ENCODE data around the gene NPLOC4. TPM values are rescaled to one million over a fixed set of nuclear protein-coding genes. Genes with fewer than 3 reads are reported as not detected.

Gene NPLOC4
- total and polyA plus RNA-seq, 9 of the 15 experiments (the other 6 are each of a cell fraction or from before 2014, with no cell fraction given): 1.5 to 116 (median 64.5) TPM

DNA sequence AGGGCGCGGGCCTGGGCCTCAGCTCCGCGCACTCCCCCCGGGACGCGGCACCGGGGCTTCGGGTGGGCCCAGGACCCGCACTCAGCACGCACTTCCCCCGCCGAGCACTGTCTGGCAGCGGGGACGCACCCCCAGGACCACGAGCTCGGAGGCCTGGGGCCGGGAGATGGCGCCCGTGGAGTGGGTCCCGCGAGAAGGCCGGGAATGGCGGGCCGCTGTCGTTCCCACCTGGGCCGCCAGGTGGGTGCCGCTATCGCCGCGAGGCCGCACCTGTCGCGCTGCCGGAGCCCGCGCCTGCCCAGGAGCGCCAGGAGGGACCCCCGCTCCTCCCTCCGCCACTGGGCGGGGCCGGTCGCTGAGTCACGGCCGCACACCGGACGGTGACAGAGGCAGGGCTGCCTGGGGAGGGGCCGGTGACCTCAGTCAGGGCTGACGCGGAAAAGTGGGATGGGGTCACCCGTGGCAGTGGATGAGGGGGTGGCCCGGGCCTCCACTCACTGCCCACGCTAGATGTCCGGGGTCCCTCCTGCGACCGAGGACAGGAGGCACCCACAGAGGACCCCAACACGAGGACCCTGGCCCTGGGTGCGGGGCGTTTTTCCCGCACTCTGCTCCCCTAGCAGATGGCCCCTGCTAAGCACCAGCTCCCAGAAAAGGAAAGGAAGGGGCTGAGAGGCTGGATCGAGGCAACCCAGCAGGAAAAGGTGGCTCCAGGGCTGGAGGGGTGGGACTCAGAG, 117.5 kb downstream of the NPLOC4 start (continued):
- TF ChIP-seq, protein P1, sequence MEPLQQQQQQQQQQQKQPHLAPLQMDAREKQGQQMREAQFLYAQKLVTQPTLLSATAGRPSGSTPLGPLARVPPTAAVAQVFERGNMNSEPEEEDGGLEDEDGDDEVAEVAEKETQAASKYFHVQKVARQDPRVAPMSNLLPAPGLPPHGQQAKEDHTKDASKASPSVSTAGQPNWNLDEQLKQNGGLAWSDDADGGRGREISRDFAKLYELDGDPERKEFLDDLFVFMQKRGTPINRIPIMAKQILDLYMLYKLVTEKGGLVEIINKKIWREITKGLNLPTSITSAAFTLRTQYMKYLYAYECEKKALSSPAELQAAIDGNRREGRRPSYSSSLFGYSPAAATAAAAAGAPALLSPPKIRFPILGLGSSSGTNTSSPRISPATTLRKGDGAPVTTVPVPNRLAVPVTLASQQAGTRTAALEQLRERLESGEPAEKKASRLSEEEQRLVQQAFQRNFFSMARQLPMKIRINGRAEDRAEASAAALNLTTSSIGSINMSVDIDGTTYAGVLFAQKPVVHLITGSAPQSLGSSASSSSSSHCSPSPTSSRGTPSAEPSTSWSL (CRISPR knock-in tag; IDR thresholded peaks at IDR 0.05; ENCODE audit: borderline replicate concordance): no peak
- TF ChIP-seq CXXC5 (CRISPR knock-in tag; IDR thresholded peaks at IDR 0.05): peak; percentile 70
- no peak for TF ChIP-seq RBM15 (IDR thresholded peaks at IDR 0.05; ENCODE audit: insufficient read depth, low read length)
- TF ChIP-seq CHD4 (IDR thresholded peaks at IDR 0.05; ENCODE audit: insufficient read depth, insufficient replicate concordance, low read depth, low read length, poor library complexity, severe bottlenecking): no peak
- TF ChIP-seq ATF6 (CRISPR knock-in tag; IDR thresholded peaks at IDR 0.05): no peak
- no peak for TF ChIP-seq ZNF41 (CRISPR knock-in tag; conservative IDR thresholded peaks at IDR 0.05)
- TF ChIP-seq ZNF217 (CRISPR knock-in tag; IDR thresholded peaks at IDR 0.05): no peak
- TF ChIP-seq, protein P2, sequence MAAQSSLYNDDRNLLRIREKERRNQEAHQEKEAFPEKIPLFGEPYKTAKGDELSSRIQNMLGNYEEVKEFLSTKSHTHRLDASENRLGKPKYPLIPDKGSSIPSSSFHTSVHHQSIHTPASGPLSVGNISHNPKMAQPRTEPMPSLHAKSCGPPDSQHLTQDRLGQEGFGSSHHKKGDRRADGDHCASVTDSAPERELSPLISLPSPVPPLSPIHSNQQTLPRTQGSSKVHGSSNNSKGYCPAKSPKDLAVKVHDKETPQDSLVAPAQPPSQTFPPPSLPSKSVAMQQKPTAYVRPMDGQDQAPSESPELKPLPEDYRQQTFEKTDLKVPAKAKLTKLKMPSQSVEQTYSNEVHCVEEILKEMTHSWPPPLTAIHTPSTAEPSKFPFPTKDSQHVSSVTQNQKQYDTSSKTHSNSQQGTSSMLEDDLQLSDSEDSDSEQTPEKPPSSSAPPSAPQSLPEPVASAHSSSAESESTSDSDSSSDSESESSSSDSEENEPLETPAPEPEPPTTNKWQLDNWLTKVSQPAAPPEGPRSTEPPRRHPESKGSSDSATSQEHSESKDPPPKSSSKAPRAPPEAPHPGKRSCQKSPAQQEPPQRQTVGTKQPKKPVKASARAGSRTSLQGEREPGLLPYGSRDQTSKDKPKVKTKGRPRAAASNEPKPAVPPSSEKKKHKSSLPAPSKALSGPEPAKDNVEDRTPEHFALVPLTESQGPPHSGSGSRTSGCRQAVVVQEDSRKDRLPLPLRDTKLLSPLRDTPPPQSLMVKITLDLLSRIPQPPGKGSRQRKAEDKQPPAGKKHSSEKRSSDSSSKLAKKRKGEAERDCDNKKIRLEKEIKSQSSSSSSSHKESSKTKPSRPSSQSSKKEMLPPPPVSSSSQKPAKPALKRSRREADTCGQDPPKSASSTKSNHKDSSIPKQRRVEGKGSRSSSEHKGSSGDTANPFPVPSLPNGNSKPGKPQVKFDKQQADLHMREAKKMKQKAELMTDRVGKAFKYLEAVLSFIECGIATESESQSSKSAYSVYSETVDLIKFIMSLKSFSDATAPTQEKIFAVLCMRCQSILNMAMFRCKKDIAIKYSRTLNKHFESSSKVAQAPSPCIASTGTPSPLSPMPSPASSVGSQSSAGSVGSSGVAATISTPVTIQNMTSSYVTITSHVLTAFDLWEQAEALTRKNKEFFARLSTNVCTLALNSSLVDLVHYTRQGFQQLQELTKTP (IDR thresholded peaks at IDR 0.05; ENCODE audit: low read depth in 1 of 2, partially characterized antibody in 2 of 2): no peak
- TF ChIP-seq ATF7 (IDR thresholded peaks at IDR 0.05): peak; percentile 77
- no peak for TF ChIP-seq PHB (CRISPR knock-in tag; IDR thresholded peaks at IDR 0.05)
- no peak for TF ChIP-seq MYNN (IDR thresholded peaks at IDR 0.05)
- TF ChIP-seq MYNN (CRISPR knock-in tag; IDR thresholded peaks at IDR 0.05): no peak
- TF ChIP-seq RHOXF2B (CRISPR knock-in tag; conservative IDR thresholded peaks at IDR 0.05): no peak
- TF ChIP-seq, protein P3, sequence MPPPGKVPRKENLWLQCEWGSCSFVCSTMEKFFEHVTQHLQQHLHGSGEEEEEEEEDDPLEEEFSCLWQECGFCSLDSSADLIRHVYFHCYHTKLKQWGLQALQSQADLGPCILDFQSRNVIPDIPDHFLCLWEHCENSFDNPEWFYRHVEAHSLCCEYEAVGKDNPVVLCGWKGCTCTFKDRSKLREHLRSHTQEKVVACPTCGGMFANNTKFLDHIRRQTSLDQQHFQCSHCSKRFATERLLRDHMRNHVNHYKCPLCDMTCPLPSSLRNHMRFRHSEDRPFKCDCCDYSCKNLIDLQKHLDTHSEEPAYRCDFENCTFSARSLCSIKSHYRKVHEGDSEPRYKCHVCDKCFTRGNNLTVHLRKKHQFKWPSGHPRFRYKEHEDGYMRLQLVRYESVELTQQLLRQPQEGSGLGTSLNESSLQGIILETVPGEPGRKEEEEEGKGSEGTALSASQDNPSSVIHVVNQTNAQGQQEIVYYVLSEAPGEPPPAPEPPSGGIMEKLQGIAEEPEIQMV (tag; conservative IDR thresholded peaks at IDR 0.05; ENCODE audit: low read depth): no peak
- TF ChIP-seq STAT5A (IDR thresholded peaks at IDR 0.05; ENCODE audit: borderline replicate concordance, low read length): no peak
- no peak for TF ChIP-seq HDAC3 (IDR thresholded peaks at IDR 0.05; ENCODE audit: borderline replicate concordance, partially characterized antibody)
- no peak for TF ChIP-seq KAT2B (IDR thresholded peaks at IDR 0.05; ENCODE audit: low read depth, low read length)
- TF ChIP-seq PHF20 (IDR thresholded peaks at IDR 0.05; ENCODE audit: partially characterized antibody): peak; percentile 25

All from K562 (cell line).